Sigmoid colon (tissue), 4 donors: Measurements from ENCODE around the gene CAMSAP2.
"Not testable (repeated sequence)": the region's sequence is repeated elsewhere in the genome, so short reads cannot be mapped to it uniquely, and the experiment has no call there.

Experiments used
- CTCF ChIP-seq, 4 experiments: fragments of 450-650 bp in 3 of 4; fragments of 200-600 bp in 1 of 4; IDR thresholded peaks; one replicate each; pipeline ENCODE4 v1.5.1; 2016 to 2019; ENCODE audit warnings: antibody characterized with exemption in 4 of 4, mild to moderate bottlenecking in 3 of 4, moderate library complexity in 2 of 4
- EP300 ChIP-seq, 4 donors: sonication (generic); formaldehyde crosslinking; IDR thresholded peaks; one replicate each; pipeline ENCODE4 v1.6.1; 2017; ENCODE audit warnings: antibody characterized with exemption in 4 of 4

- not testable (repeated sequence) for TF ChIP-seq CTCF, EP300 (IDR thresholded peaks at IDR 0.05)
Measured at GRCh38 chr1:200750749-200751148, 12.1 kb downstream of the CAMSAP2 start.
